ENCODE data around the gene PDYN. TPM values are rescaled to one million over a fixed set of nuclear protein-coding genes. Genes with fewer than 3 reads are reported as not detected.

PDYN gene
- total RNA-seq, 1 donor, result 0.10 TPM

- no peak overlapping the region for H3K4me3 ChIP-seq (ENCODE audit: low read length)
- H3K27me3 ChIP-seq (ENCODE audit: insufficient read depth, low read length), result no peaks in the 10 kb centered on the region
- peaks cover 37% of the 10 kb centered on the region for H3K4me1 ChIP-seq (ENCODE audit: insufficient read depth, low read length)
- no peaks in the 10 kb centered on the region for H3K9me3 ChIP-seq (ENCODE audit: low read depth, low read length)
Observed at GRCh38 chr20:1938464-1939269, 55.2 kb downstream of the PDYN start.

GRCh38 chr20:1937316-1937976 lies 56.4 kb downstream of the PDYN start:
- Histone ChIP-seq H3K4me1 (ENCODE audit: insufficient read depth, low read length) (peaks cover 35% of the 10 kb centered on the region), H3K4me3 (ENCODE audit: low read length) (no peak overlapping the region), H3K27me3 (ENCODE audit: insufficient read depth, low read length) (no peaks in the 10 kb centered on the region), H3K9me3 (ENCODE audit: low read depth, low read length) (no peaks in the 10 kb centered on the region)

GRCh38 chr20:1935696-1936366 lies 58.0 kb downstream of the PDYN start:
- H3K4me1 ChIP-seq (ENCODE audit: insufficient read depth, low read length), result peaks cover 35% of the 10 kb centered on the region
- no peaks in the 10 kb centered on the region for H3K27me3 ChIP-seq (ENCODE audit: insufficient read depth, low read length)
- H3K9me3 ChIP-seq (ENCODE audit: low read depth, low read length), result no peaks in the 10 kb centered on the region
- no peak overlapping the region for H3K4me3 ChIP-seq (ENCODE audit: low read length)

- Histone ChIP-seq H3K4me3 (ENCODE audit: low read length) (no peak overlapping the region), H3K27me3 (ENCODE audit: insufficient read depth, low read length) (no peaks in the 10 kb centered on the region), H3K9me3 (ENCODE audit: low read depth, low read length) (no peaks in the 10 kb centered on the region), H3K4me1 (ENCODE audit: insufficient read depth, low read length) (peaks cover 35% of the 10 kb centered on the region)
Observed at GRCh38 chr20:1934721-1935573, 58.9 kb downstream of the PDYN start.

- Histone ChIP-seq H3K9me3 (ENCODE audit: low read depth, low read length) (no peaks in the 10 kb centered on the region), H3K27me3 (ENCODE audit: insufficient read depth, low read length) (no peaks in the 10 kb centered on the region), H3K4me3 (ENCODE audit: low read length) (no peak overlapping the region), H3K4me1 (ENCODE audit: insufficient read depth, low read length) (peaks cover 29% of the 10 kb centered on the region)
Observed at GRCh38 chr20:1934156-1934555, 59.7 kb downstream of the PDYN start.

- H3K4me1 ChIP-seq (ENCODE audit: insufficient read depth, low read length), result peaks cover 22% of the 10 kb centered on the region
- H3K4me3 ChIP-seq (ENCODE audit: low read length), result no peak overlapping the region
- H3K27me3 ChIP-seq (ENCODE audit: insufficient read depth, low read length), result no peaks in the 10 kb centered on the region
- H3K9me3 ChIP-seq (ENCODE audit: low read depth, low read length), result no peaks in the 10 kb centered on the region
Observed at GRCh38 chr20:1933465-1933870, 60.4 kb downstream of the PDYN start.

- Histone ChIP-seq H3K9me3 (ENCODE audit: low read depth, low read length) (no peaks in the 10 kb centered on the region), H3K27me3 (ENCODE audit: insufficient read depth, low read length) (no peaks in the 10 kb centered on the region), H3K4me1 (ENCODE audit: insufficient read depth, low read length) (peaks cover 22% of the 10 kb centered on the region), H3K4me3 (ENCODE audit: low read length) (no peak overlapping the region)
Observed at GRCh38 chr20:1932971-1933370, 60.9 kb downstream of the PDYN start.

GRCh38 chr20:1931830-1932229 lies 62.0 kb downstream of the PDYN start:
- H3K4me1 ChIP-seq (ENCODE audit: insufficient read depth, low read length), result peaks cover 25% of the 10 kb centered on the region
- H3K9me3 ChIP-seq (ENCODE audit: low read depth, low read length), result no peaks in the 10 kb centered on the region

GRCh38 chr20:1930165-1930564 lies 63.7 kb downstream of the PDYN start:
- Histone ChIP-seq H3K9me3 (ENCODE audit: low read depth, low read length) (no peaks in the 10 kb centered on the region), H3K4me1 (ENCODE audit: insufficient read depth, low read length) (peaks cover 26% of the 10 kb centered on the region), H3K4me3 (ENCODE audit: low read length) (no peak overlapping the region), H3K27me3 (ENCODE audit: insufficient read depth, low read length) (no peaks in the 10 kb centered on the region)

More at GRCh38 chr20:1931830-1932229, 62.0 kb downstream of the PDYN start:
- Histone ChIP-seq H3K27me3 (ENCODE audit: insufficient read depth, low read length) (no peaks in the 10 kb centered on the region), H3K4me3 (ENCODE audit: low read length) (no peak overlapping the region)

- no peak overlapping the region for H3K4me3 ChIP-seq (ENCODE audit: low read length)
- H3K4me1 ChIP-seq (ENCODE audit: insufficient read depth, low read length), result peaks cover 20% of the 10 kb centered on the region
- H3K27me3 ChIP-seq (ENCODE audit: insufficient read depth, low read length), result no peaks in the 10 kb centered on the region
- no peaks in the 10 kb centered on the region for H3K9me3 ChIP-seq (ENCODE audit: low read depth, low read length)
Observed at GRCh38 chr20:1929460-1929859, 64.4 kb downstream of the PDYN start.

GRCh38 chr20:1928782-1929181 lies 65.1 kb downstream of the PDYN start:
- H3K4me1 ChIP-seq (ENCODE audit: insufficient read depth, low read length), result peaks cover 13% of the 10 kb centered on the region
- no peak overlapping the region for H3K4me3 ChIP-seq (ENCODE audit: low read length)
- no peaks in the 10 kb centered on the region for H3K9me3 ChIP-seq (ENCODE audit: low read depth, low read length)
- H3K27me3 ChIP-seq (ENCODE audit: insufficient read depth, low read length), result no peaks in the 10 kb centered on the region

Other genes starting within 250 kb of the PDYN start
- 23.6 TPM for gene SIRPA, start 98.7 kb downstream of the PDYN start, total RNA-seq
- 30.2 TPM for gene STK35, start 107.8 kb upstream of the PDYN start, total RNA-seq

Measured in mononuclear cell (primary cell).